ENCODE measurements around the gene PLD4. TPM values are rescaled to one million over a fixed set of nuclear protein-coding genes. Genes with fewer than 3 reads are reported as not detected.
"Not testable (repeated sequence)": the region's sequence is repeated elsewhere in the genome, so short reads cannot be mapped to it uniquely, and the experiment has no call there.

Gene PLD4
- total RNA-seq, 2 donors from 2014 or later: 1.2 TPM; not detected in 1

GRCh38 chr14:104944436-104945205 is 19.9 kb downstream of the PLD4 start:
- intact Hi-C loops (cut with DNase I); DNase-seq; H3K36me3 ChIP-seq: not testable (repeated sequence)

GRCh38 chr14:104945266-104945665 is 20.6 kb downstream of the PLD4 start:
- H3K9ac ChIP-seq (ENCODE audit: low read depth in 2 of 2, low read length in 2 of 2); intact Hi-C loops (cut with DNase I); H3K9me3 ChIP-seq; H3K27ac ChIP-seq; DNase-seq; H3K4me3 ChIP-seq; H3K4me1 ChIP-seq; H3K36me3 ChIP-seq; H3K27me3 ChIP-seq: not testable (repeated sequence)

More at GRCh38 chr14:104944436-104945205, 19.9 kb downstream of the PLD4 start:
- not testable (repeated sequence) for H3K9me3 ChIP-seq; H3K27ac ChIP-seq; H3K4me3 ChIP-seq; H3K9ac ChIP-seq (ENCODE audit: low read depth in 2 of 2, low read length in 2 of 2); H3K4me1 ChIP-seq; H3K27me3 ChIP-seq

- DNase-seq; intact Hi-C loops (cut with DNase I); H3K36me3 ChIP-seq: not testable (repeated sequence)
These were observed 21.6 kb downstream of the PLD4 start for GRCh38 chr14:104945986-104946965.

GRCh38 chr14:104947201-104947600 is 22.5 kb downstream of the PLD4 start:
- H3K36me3 ChIP-seq; H3K4me3 ChIP-seq; H3K9me3 ChIP-seq; DNase-seq; H3K27ac ChIP-seq; intact Hi-C loops (cut with DNase I); H3K27me3 ChIP-seq; H3K4me1 ChIP-seq; H3K9ac ChIP-seq (ENCODE audit: low read depth in 2 of 2, low read length in 2 of 2): not testable (repeated sequence)

More at GRCh38 chr14:104945986-104946965, 21.6 kb downstream of the PLD4 start:
- not testable (repeated sequence) for H3K27ac ChIP-seq; H3K27me3 ChIP-seq; H3K9ac ChIP-seq (ENCODE audit: low read depth in 2 of 2, low read length in 2 of 2); H3K4me1 ChIP-seq; H3K4me3 ChIP-seq; H3K9me3 ChIP-seq

- H3K9me3 ChIP-seq; intact Hi-C loops (cut with DNase I); H3K27me3 ChIP-seq; H3K36me3 ChIP-seq; DNase-seq; H3K4me3 ChIP-seq; H3K27ac ChIP-seq; H3K4me1 ChIP-seq; H3K9ac ChIP-seq (ENCODE audit: low read depth in 2 of 2, low read length in 2 of 2): not testable (repeated sequence)
These were observed 23.4 kb downstream of the PLD4 start for GRCh38 chr14:104947881-104948735.

GRCh38 chr14:104948736-104949031 is 24.0 kb downstream of the PLD4 start:
- no peak overlapping the region for H3K9ac ChIP-seq (ENCODE audit: low read depth in 2 of 2, low read length in 2 of 2)
- no peaks in the 10 kb centered on the region for H3K36me3 ChIP-seq
- intact Hi-C loops (cut with DNase I): no loop called here
- no peak overlapping the region for H3K27ac ChIP-seq
- DNase-seq: no peak
- H3K27me3 ChIP-seq: no peaks in the 10 kb centered on the region
- TF ChIP-seq CTCF (IDR thresholded peaks at IDR 0.05): no peak
- H3K4me1 ChIP-seq: no peaks in the 10 kb centered on the region
- no peaks in the 10 kb centered on the region for H3K9me3 ChIP-seq
- no peak overlapping the region for H3K4me3 ChIP-seq

GRCh38 chr14:104949406-104949955 is 24.8 kb downstream of the PLD4 start:
- H3K27ac ChIP-seq; H3K9ac ChIP-seq (ENCODE audit: low read depth in 2 of 2, low read length in 2 of 2); H3K4me3 ChIP-seq; intact Hi-C loops (cut with DNase I); H3K27me3 ChIP-seq; H3K9me3 ChIP-seq; DNase-seq; H3K4me1 ChIP-seq; H3K36me3 ChIP-seq: not testable (repeated sequence)

- Histone ChIP-seq H3K27me3 (no peaks in the 10 kb centered on the region), H3K4me1 (no peaks in the 10 kb centered on the region), H3K27ac (no peak overlapping the region), H3K9ac (ENCODE audit: low read depth in 2 of 2, low read length in 2 of 2) (no peak overlapping the region), H3K36me3 (no peaks in the 10 kb centered on the region), H3K4me3 (no peak overlapping the region), H3K9me3 (no peaks in the 10 kb centered on the region)
- intact Hi-C loops (cut with DNase I): no loop called here
- DNase-seq: no peak
- no peak for TF ChIP-seq CTCF (IDR thresholded peaks at IDR 0.05)
These were observed 25.3 kb downstream of the PLD4 start for GRCh38 chr14:104950021-104950420.

- H3K4me3 ChIP-seq; H3K36me3 ChIP-seq; H3K4me1 ChIP-seq; H3K9ac ChIP-seq (ENCODE audit: low read depth in 2 of 2, low read length in 2 of 2); H3K27me3 ChIP-seq; DNase-seq; intact Hi-C loops (cut with DNase I); H3K27ac ChIP-seq; H3K9me3 ChIP-seq: not testable (repeated sequence)
These were observed 26.0 kb downstream of the PLD4 start for GRCh38 chr14:104950701-104951100.

GRCh38 chr14:104951863-104952657 is 27.4 kb downstream of the PLD4 start:
- H3K27me3 ChIP-seq; H3K27ac ChIP-seq; H3K9ac ChIP-seq (ENCODE audit: low read depth in 2 of 2, low read length in 2 of 2); H3K4me3 ChIP-seq; intact Hi-C loops (cut with DNase I); H3K36me3 ChIP-seq; DNase-seq; H3K9me3 ChIP-seq; H3K4me1 ChIP-seq: not testable (repeated sequence)

Measured in colonic mucosa (tissue), 4 donors.